CD14-positive monocyte (primary cell): ENCODE results near the gene MAPK7. TPM values are rescaled to one million over a fixed set of nuclear protein-coding genes. Genes with fewer than 3 reads are reported as not detected.
A peak's percentile ranks its signal among the peaks of the same experiment; 100 is the strongest.

Source experiments
- DNase-seq, 3 donors: peaks; one replicate each; pipeline ENCODE4 v3.0.0-alpha.2; 2011 to 2022
- H2AFZ ChIP-seq: 2 replicates; pipeline ENCODE4 v1.6.0; 2012; ENCODE audit warnings: mild to moderate bottlenecking, low read depth, low read length, inconsistent platforms; ENCODE audit not compliant: insufficient read depth, poor library complexity, severe bottlenecking
- H3K27ac ChIP-seq, 2 donors: 1 replicate in 1 of 2; 2 replicates in 1 of 2; pipeline ENCODE4 v1.5.1; 2012 to 2013; ENCODE audit warnings: low read length in 2 of 2, control low read depth in 1 of 2, inconsistent platforms in 1 of 2, low read depth in 1 of 2, mild to moderate bottlenecking in 1 of 2
- H3K27me3 ChIP-seq, 2 donors: one replicate each; pipeline versions ENCODE4 v1.6.0 to v1.6.1; 2011 to 2013; ENCODE audit warnings: low read length in 2 of 2; ENCODE audit not compliant: control insufficient read depth in 2 of 2, insufficient read depth in 2 of 2
- H3K36me3 ChIP-seq, 2 donors: replicated peaks in 1 of 2; 1 replicate in 1 of 2; 2 replicates in 1 of 2; pipeline versions ENCODE4 v1.5.1 to v1.6.1; 2012 to 2013; ENCODE audit warnings: low read length in 2 of 2, control low read depth in 1 of 2, inconsistent platforms in 1 of 2, mild to moderate bottlenecking in 1 of 2; ENCODE audit not compliant: insufficient read depth in 2 of 2, control insufficient read depth in 1 of 2
- H3K4me1 ChIP-seq, 2 donors: 1 replicate in 1 of 2; 2 replicates in 1 of 2; pipeline versions ENCODE4 v1.5.1 to v1.6.1; 2012 to 2013; ENCODE audit warnings: low read length in 2 of 2, control low read depth in 1 of 2, inconsistent platforms in 1 of 2, mild to moderate bottlenecking in 1 of 2, moderate library complexity in 1 of 2; ENCODE audit not compliant: insufficient read depth in 2 of 2, control insufficient read depth in 1 of 2
- H3K4me2 ChIP-seq: replicated peaks from 2 replicates; pipeline ENCODE3; 2012; ENCODE audit warnings: low read length, moderate library complexity, mild to moderate bottlenecking; ENCODE audit not compliant: poor library complexity, severe bottlenecking; ENCODE audit errors: extremely low read depth
- H3K4me3 ChIP-seq, 3 experiments: fragments of 200-600 bp in 1 of 3; sonication (generic) in 1 of 3; replicated peaks in 1 of 3; 1 replicate in 2 of 3; 2 replicates in 1 of 3; pipeline ENCODE4 v1.5.1; 2011 to 2013; ENCODE audit warnings: low read length in 3 of 3, mild to moderate bottlenecking in 3 of 3, control low read depth in 2 of 3, low read depth in 2 of 3, inconsistent platforms in 1 of 3, moderate library complexity in 1 of 3
- H3K79me2 ChIP-seq: 2 replicates; pipeline ENCODE4 v1.6.0; 2012; ENCODE audit warnings: mild to moderate bottlenecking, control low read depth, inconsistent platforms, low read length, moderate library complexity; ENCODE audit not compliant: insufficient read depth
- H3K9ac ChIP-seq: 2 replicates; pipeline ENCODE4 v1.6.0; 2017; ENCODE audit warnings: low read length, mild to moderate bottlenecking; ENCODE audit not compliant: insufficient read depth, poor library complexity, severe bottlenecking
- H3K9me3 ChIP-seq, 2 donors: replicated peaks in 1 of 2; 1 replicate in 1 of 2; 2 replicates in 1 of 2; pipeline versions ENCODE4 v1.5.1 to v1.6.1; 2012 to 2013; ENCODE audit warnings: low read length in 2 of 2, control low read depth in 1 of 2; ENCODE audit not compliant: control insufficient read depth in 1 of 2, insufficient read depth in 1 of 2
- H4K20me1 ChIP-seq: 2 replicates; pipeline ENCODE4 v1.6.0; 2012; ENCODE audit warnings: mild to moderate bottlenecking, low read length, control low read depth, moderate library complexity; ENCODE audit not compliant: insufficient read depth
- H3K27ac Mint-ChIP-seq, 7 donors: one replicate each; pipeline ENCODE4 v1.8.0; 2020; ENCODE audit warnings: mild to moderate bottlenecking in 7 of 7, mixed read lengths in 7 of 7, moderate library complexity in 6 of 7, inconsistent platforms in 2 of 7
- H3K27me3 Mint-ChIP-seq, 3 donors: one replicate each; pipeline ENCODE4 v1.8.0; 2021 to 2022; ENCODE audit warnings: low read depth in 3 of 3, mild to moderate bottlenecking in 3 of 3, mixed read lengths in 3 of 3, moderate library complexity in 3 of 3, inconsistent platforms in 1 of 3
- H3K36me3 Mint-ChIP-seq, 2 donors: one replicate each; pipeline ENCODE4 v1.8.0; 2020; ENCODE audit warnings: mixed read lengths in 2 of 2, inconsistent platforms in 1 of 2, mild to moderate bottlenecking in 1 of 2
- H3K4me1 Mint-ChIP-seq: one replicate; pipeline ENCODE4 v1.8.0; 2020; ENCODE audit warnings: mild to moderate bottlenecking, mixed read lengths
- H3K4me3 Mint-ChIP-seq, 2 donors: one replicate each; pipeline ENCODE4 v1.8.0; 2020; ENCODE audit warnings: mild to moderate bottlenecking in 2 of 2, mixed read lengths in 2 of 2, moderate library complexity in 1 of 2
- H3K9me3 Mint-ChIP-seq, 7 donors: one replicate each; pipeline ENCODE4 v1.8.0; 2020 to 2022; ENCODE audit warnings: mixed read lengths in 7 of 7, mild to moderate bottlenecking in 6 of 7, moderate library complexity in 6 of 7, inconsistent platforms in 2 of 7
- CTCF ChIP-seq: fragments of 200-600 bp; IDR thresholded peaks from one replicate; pipeline ENCODE4 v1.8.0; 2022; ENCODE audit warnings: antibody characterized with exemption, mild to moderate bottlenecking
- WGBS: methylation state at CpG from one replicate; pipeline ENCODE4 v1.1.5; 2013; ENCODE audit warnings: missing lambda C conversion rate; ENCODE audit not compliant: insufficient coverage; 5-methylcytosine and 5-hydroxymethylcytosine counted together
- intact Hi-C, 2 donors: fragments of 100-400 bp; cut with micrococcal nuclease; formaldehyde crosslinking; loops; one replicate each; pipeline versions ENCODE4 v1.15.0 to v1.15.1; 2023
- polyA plus RNA-seq, 3 donors: library from polyadenylated mRNA; depleted of rRNA in 1 of 3; unstranded in 2 of 3; stranded (reverse) in 1 of 3; fragments of 300-500 nt in 2 of 3; fragments of >200 nt in 1 of 3; fragmentation: Illumina TruSeq in 2 of 3; gene quantifications; 1 replicate in 2 of 3; 2 replicates in 1 of 3; pipeline ENCODE4 v1.2.3, GENCODE V29; 2012 to 2021

The MAPK7 gene
- polyA plus RNA-seq, 3 donors, result 9.3 to 130 (median 10.0) TPM

- peaks cover 32 to 63% (median 42%) of the 10 kb centered on the region in 3 donors for H3K27me3 Mint-ChIP-seq
- Histone ChIP-seq H3K27ac (no peak overlapping the region), H3K9me3 (no peaks in the 10 kb centered on the region), H3K4me2 (no peak overlapping the region), H3K36me3 (no peaks in the 10 kb centered on the region), H2AFZ (no peak overlapping the region), H3K27me3 (peaks cover 0 to 42% of the 10 kb centered on the region in 2 donors), H4K20me1 (no peaks in the 10 kb centered on the region), H3K4me3 (no peak overlapping the region), H3K4me1 (no peaks in the 10 kb centered on the region), H3K79me2 (no peaks in the 10 kb centered on the region), H3K9ac (no peak overlapping the region)
- H3K4me1 Mint-ChIP-seq, result no peaks in the 10 kb centered on the region
- intact Hi-C loops, result no loop called here
- no peak for TF ChIP-seq CTCF
- WGBS, result 97% methylated on average over 6 of the region's 6 CpGs
- peaks cover 0 to 2% (median 0%) of the 10 kb centered on the region in 7 donors for H3K9me3 Mint-ChIP-seq
- DNase-seq, result peak in 1 of 3 donors; percentile 53
- no peak overlapping the region for H3K4me3 Mint-ChIP-seq
- peak overlapping the region in 1 of 7 donors; percentile 66 for H3K27ac Mint-ChIP-seq
- H3K36me3 Mint-ChIP-seq, result no peaks in the 10 kb centered on the region
These were observed 45.7 kb upstream of the MAPK7 start for GRCh38 chr17:19332371-19333131.

- no peak for TF ChIP-seq CTCF
- Histone ChIP-seq H4K20me1 (no peaks in the 10 kb centered on the region), H3K79me2 (no peaks in the 10 kb centered on the region), H3K27ac (no peak overlapping the region), H3K36me3 (no peaks in the 10 kb centered on the region), H3K9me3 (no peaks in the 10 kb centered on the region), H3K27me3 (peaks cover 0 to 47% of the 10 kb centered on the region in 2 donors), H3K4me3 (no peak overlapping the region), H3K9ac (no peak overlapping the region), H3K4me2 (no peak overlapping the region), H3K4me1 (no peaks in the 10 kb centered on the region), H2AFZ (no peak overlapping the region)
- peaks cover 0 to 2% (median 0%) of the 10 kb centered on the region in 7 donors for H3K9me3 Mint-ChIP-seq
- H3K27me3 Mint-ChIP-seq, result peaks cover 32 to 64% (median 42%) of the 10 kb centered on the region in 3 donors
- no peak for DNase-seq
- no peak overlapping the region for H3K4me3 Mint-ChIP-seq
- H3K36me3 Mint-ChIP-seq, result no peaks in the 10 kb centered on the region
- intact Hi-C loops, result no loop called here
- H3K27ac Mint-ChIP-seq, result no peak overlapping the region
- H3K4me1 Mint-ChIP-seq, result no peaks in the 10 kb centered on the region
- 100% methylated on average over 1 of the region's 1 CpG for WGBS
These were observed 45.2 kb upstream of the MAPK7 start for GRCh38 chr17:19333132-19333440.
